Smooth muscle cell (in vitro differentiated cells): ENCODE results near the gene PUDP. TPM values are rescaled to one million over a fixed set of nuclear protein-coding genes. Genes with fewer than 3 reads are reported as not detected.

Source experiments
- DNase-seq: peaks from one replicate; lab custom pipeline; 2025; ENCODE audit not compliant: unreplicated experiment; lab: John Stamatoyannopoulos, UW
- H2AFZ ChIP-seq: fragments of 200-600 bp; sonication (generic); 2 replicates; pipeline ENCODE4 v1.6.0; 2016; ENCODE audit warnings: antibody characterized with exemption, low read depth, mild to moderate bottlenecking
- H3F3A ChIP-seq: fragments of 200-600 bp; sonication (generic); 2 replicates; pipeline ENCODE4 v1.6.0; 2017; ENCODE audit warnings: antibody characterized with exemption, low read depth
- H3K27ac ChIP-seq: fragments of 200-600 bp; sonication (generic); 2 replicates; pipeline ENCODE4 v1.5.1; 2016; ENCODE audit warnings: low read depth, mild to moderate bottlenecking
- H3K27me3 ChIP-seq: fragments of 200-600 bp; sonication (generic); 2 replicates; pipeline ENCODE4 v1.6.1; 2016; ENCODE audit warnings: low read depth, mild to moderate bottlenecking
- H3K36me3 ChIP-seq: fragments of 200-600 bp; sonication (generic); 2 replicates; pipeline ENCODE4 v1.5.1; 2016; ENCODE audit warnings: low read depth
- H3K4me1 ChIP-seq: fragments of 200-600 bp; sonication (generic); 2 replicates; pipeline ENCODE4 v1.5.1; 2016; ENCODE audit warnings: low read depth
- H3K4me2 ChIP-seq: fragments of 200-600 bp; sonication (generic); 2 replicates; pipeline ENCODE4 v1.6.0; 2016; ENCODE audit warnings: mild to moderate bottlenecking
- H3K4me3 ChIP-seq: fragments of 200-600 bp; sonication (generic); 2 replicates; pipeline ENCODE4 v1.5.1; 2016; ENCODE audit warnings: mild to moderate bottlenecking
- H3K79me2 ChIP-seq: fragments of 200-600 bp; sonication (generic); 2 replicates; pipeline ENCODE4 v1.6.0; 2016; ENCODE audit warnings: low read depth, mild to moderate bottlenecking
- H3K9ac ChIP-seq: fragments of 200-600 bp; sonication (generic); 2 replicates; pipeline ENCODE4 v1.6.0; 2016; ENCODE audit warnings: low read depth
- H3K9me3 ChIP-seq: fragments of 200-600 bp; sonication (generic); replicated peaks from 2 replicates; pipeline ENCODE4 v1.5.1; 2016; ENCODE audit warnings: low read depth
- H4K20me1 ChIP-seq: fragments of 200-600 bp; sonication (generic); 2 replicates; pipeline ENCODE4 v1.6.0; 2016; ENCODE audit warnings: low read depth
- WGBS: methylation state at CpG from one replicate; pipeline ENCODE4 v1.1.7; 2016; ENCODE audit warnings: low lambda C conversion rate; 5-methylcytosine and 5-hydroxymethylcytosine counted together
- polyA plus RNA-seq: library from polyadenylated mRNA; unstranded; fragments of >200 nt; fragmentation: Nextera tagmentation; extraction: Ambion mirVana; gene quantifications from 2 replicates; pipeline ENCODE4 v1.2.1, GENCODE V29; 2016
- total RNA-seq: library from RNA; depleted of rRNA; stranded (reverse); fragments of >200 nt; gene quantifications from 2 replicates; pipeline ENCODE4 v1.2.3, GENCODE V29; 2014
- TF ChIP-seq, protein P1 (sequence below): fragments of 200-600 bp; sonication (generic); IDR thresholded peaks from 2 replicates; pipeline ENCODE4 v1.5.1; 2017; ENCODE audit warnings: borderline replicate concordance, mild to moderate bottlenecking, antibody characterized with exemption; ENCODE audit not compliant: insufficient read depth, poor library complexity, severe bottlenecking

The PUDP gene
- total and polyA plus RNA-seq, 2 experiments from 2014 or later, result 13.2 to 19.5 TPM

DNA sequence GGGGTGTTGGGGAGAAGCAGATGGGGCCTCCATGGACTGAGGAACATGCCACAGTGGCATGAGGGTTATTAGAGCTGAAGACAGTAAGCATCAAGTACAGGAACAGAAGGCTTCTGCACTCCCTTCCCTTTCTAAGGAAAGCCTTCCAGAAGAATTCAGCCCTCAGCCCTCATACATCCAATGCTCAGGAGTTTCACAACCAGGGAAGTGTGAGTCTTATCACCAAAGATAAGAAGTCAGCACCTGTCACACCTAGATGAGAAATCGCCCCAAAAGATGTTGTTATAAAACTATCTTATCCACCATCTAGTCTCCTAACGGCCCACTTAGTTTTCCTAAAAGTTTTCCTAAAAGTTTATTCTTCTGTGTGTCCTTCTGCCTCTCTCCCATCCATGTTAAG, 78.4 kb downstream of the PUDP start:
- no peaks in the 10 kb centered on the region for H3K36me3 ChIP-seq
- no peak for DNase-seq
- no peak overlapping the region for H3K27ac ChIP-seq
- H3K4me1 ChIP-seq, result no peaks in the 10 kb centered on the region
- no peaks in the 10 kb centered on the region for H3K27me3 ChIP-seq
- no peaks in the 10 kb centered on the region for H3F3A ChIP-seq
- H3K79me2 ChIP-seq, result no peaks in the 10 kb centered on the region
- H3K4me3 ChIP-seq, result no peak overlapping the region
- TF ChIP-seq, protein P1, sequence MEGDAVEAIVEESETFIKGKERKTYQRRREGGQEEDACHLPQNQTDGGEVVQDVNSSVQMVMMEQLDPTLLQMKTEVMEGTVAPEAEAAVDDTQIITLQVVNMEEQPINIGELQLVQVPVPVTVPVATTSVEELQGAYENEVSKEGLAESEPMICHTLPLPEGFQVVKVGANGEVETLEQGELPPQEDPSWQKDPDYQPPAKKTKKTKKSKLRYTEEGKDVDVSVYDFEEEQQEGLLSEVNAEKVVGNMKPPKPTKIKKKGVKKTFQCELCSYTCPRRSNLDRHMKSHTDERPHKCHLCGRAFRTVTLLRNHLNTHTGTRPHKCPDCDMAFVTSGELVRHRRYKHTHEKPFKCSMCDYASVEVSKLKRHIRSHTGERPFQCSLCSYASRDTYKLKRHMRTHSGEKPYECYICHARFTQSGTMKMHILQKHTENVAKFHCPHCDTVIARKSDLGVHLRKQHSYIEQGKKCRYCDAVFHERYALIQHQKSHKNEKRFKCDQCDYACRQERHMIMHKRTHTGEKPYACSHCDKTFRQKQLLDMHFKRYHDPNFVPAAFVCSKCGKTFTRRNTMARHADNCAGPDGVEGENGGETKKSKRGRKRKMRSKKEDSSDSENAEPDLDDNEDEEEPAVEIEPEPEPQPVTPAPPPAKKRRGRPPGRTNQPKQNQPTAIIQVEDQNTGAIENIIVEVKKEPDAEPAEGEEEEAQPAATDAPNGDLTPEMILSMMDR, result no peak
- H4K20me1 ChIP-seq, result no peaks in the 10 kb centered on the region
- no peak overlapping the region for H2AFZ ChIP-seq
- H3K9me3 ChIP-seq, result no peaks in the 10 kb centered on the region
- WGBS, result 74% methylated on average over 2 of the region's 2 CpGs
- no peak overlapping the region for H3K4me2 ChIP-seq
- H3K9ac ChIP-seq, result no peak overlapping the region

DNA sequence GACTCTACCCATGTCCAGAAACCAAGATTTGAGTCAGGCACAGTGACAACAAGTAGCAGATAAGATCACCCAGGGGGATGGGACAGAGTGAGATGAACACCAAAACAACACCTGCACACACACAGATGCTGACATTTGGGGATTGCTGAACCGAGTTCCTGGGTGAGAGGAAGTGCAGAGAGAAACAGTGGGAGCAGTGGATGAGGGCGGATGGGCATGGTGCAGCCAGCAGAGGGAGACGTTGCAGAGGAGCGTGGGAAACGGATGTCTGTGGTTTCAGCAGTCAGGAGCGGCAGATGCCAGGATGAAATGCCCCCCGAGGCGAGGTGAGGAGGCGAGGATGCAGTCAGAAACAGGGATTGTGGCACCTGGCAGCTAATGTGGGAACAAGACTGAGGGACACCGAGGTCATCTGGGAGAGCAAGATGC, 79.0 kb downstream of the PUDP start:
- TF ChIP-seq, protein P1, result no peak
- 65% methylated on average over 10 of the region's 10 CpGs for WGBS
- no peaks in the 10 kb centered on the region for H3K9me3 ChIP-seq

DNA sequence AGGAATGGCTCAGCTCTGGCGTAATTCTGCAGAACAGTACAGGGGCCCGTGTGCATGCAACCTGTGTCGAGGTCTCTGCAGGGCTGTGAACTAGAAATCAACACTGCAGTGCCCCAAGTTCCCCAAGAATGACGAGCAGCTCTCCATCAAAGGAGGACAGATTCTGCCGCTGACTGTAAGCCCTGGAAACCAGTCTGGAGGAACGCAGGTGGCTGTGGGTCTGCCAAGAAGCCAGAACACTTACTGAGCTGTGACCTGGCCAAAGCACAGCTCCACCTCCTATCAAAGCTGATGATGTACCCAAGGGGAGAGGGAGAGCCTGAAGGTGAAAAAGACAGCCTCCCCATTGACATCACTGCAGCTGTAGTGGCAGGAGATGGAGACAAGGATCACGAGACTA, 80.7 kb downstream of the PUDP start:
- Histone ChIP-seq H3K9me3 (no peaks in the 10 kb centered on the region), H4K20me1 (no peaks in the 10 kb centered on the region), H3K4me2 (no peak overlapping the region), H3K27me3 (no peaks in the 10 kb centered on the region), H3K27ac (no peak overlapping the region), H3K9ac (no peak overlapping the region), H3K79me2 (no peaks in the 10 kb centered on the region), H3F3A (no peaks in the 10 kb centered on the region), H2AFZ (no peak overlapping the region), H3K4me3 (no peak overlapping the region), H3K4me1 (no peaks in the 10 kb centered on the region), H3K36me3 (no peaks in the 10 kb centered on the region)
- TF ChIP-seq, protein P1, result no peak
- WGBS, result 70% methylated on average over 7 of the region's 7 CpGs
- no peak for DNase-seq

More for the DNA sequence above, 79.0 kb downstream of the PUDP start:
- H3K36me3 ChIP-seq, result no peaks in the 10 kb centered on the region
- H3F3A ChIP-seq, result no peaks in the 10 kb centered on the region
- H3K79me2 ChIP-seq, result no peaks in the 10 kb centered on the region
- no peak for DNase-seq
- H4K20me1 ChIP-seq, result no peaks in the 10 kb centered on the region
- no peak overlapping the region for H3K4me3 ChIP-seq
- H3K27ac ChIP-seq, result no peak overlapping the region
- H3K27me3 ChIP-seq, result no peaks in the 10 kb centered on the region
- H3K4me1 ChIP-seq, result no peaks in the 10 kb centered on the region
- no peak overlapping the region for H3K9ac ChIP-seq
- no peak overlapping the region for H2AFZ ChIP-seq
- H3K4me2 ChIP-seq, result no peak overlapping the region

DNA sequence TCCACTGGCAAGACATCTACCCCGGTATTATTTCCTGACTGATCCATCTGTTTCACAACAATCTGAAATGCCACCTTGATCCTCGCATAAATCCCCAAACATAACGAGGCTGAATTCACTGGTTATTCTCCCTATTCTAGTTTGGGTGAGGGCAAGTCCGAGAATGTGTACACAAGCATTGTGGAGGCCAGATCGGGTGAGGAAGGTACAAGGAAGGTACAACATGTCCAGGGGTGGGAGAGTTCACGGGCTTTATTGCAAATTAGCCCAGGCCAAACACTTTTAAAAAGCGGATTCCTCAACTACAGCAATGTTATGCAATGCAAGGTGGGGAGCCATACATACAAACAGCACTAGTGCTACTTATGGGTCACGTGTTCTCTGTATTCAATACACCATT, 82.5 kb downstream of the PUDP start:
- WGBS, result 78% methylated on average over 8 of the region's 8 CpGs
- Histone ChIP-seq H3K9ac (no peak overlapping the region), H3K4me2 (no peak overlapping the region), H3F3A (no peaks in the 10 kb centered on the region), H3K36me3 (no peaks in the 10 kb centered on the region), H4K20me1 (no peaks in the 10 kb centered on the region), H3K27ac (no peak overlapping the region), H3K79me2 (no peaks in the 10 kb centered on the region), H3K4me1 (no peaks in the 10 kb centered on the region), H3K4me3 (no peak overlapping the region), H2AFZ (no peak overlapping the region), H3K27me3 (no peaks in the 10 kb centered on the region), H3K9me3 (no peaks in the 10 kb centered on the region)
- TF ChIP-seq, protein P1, result no peak
- DNase-seq, result no peak
